HG03280 (cell line): ENCODE results near the gene SMYD3.
"Not testable (repeated sequence)": the region's sequence is repeated elsewhere in the genome, so short reads cannot be mapped to it uniquely, and the experiment has no call there.

ENCODE experiments used
- ATAC-seq: cut with Tn5 transposase; IDR thresholded peaks from one replicate; pipeline ENCODE4 v1.9.1; 2021; ENCODE audit warnings: mild to moderate bottlenecking, moderate library complexity; ENCODE audit not compliant: unreplicated experiment

SMYD3 gene

DNA sequence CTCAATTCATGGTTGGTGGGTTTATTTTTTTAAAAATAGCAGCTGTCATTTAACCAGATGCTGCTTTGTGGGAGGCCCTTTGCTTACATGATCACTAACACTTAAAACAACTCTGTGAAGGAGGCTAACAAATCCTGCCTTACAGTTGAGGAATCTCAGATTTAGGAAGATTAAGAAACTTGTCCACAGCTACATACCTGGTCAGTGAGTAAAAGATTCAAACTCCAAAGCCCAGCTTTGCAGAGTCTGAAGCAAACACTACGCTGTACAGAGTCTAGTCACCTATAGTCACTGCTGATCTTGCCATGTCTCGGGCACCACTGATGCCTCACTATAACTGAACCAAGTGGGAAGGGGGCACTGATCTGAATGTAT is 535.4 kb downstream of the SMYD3 start:
- no peak for ATAC-seq

DNA sequence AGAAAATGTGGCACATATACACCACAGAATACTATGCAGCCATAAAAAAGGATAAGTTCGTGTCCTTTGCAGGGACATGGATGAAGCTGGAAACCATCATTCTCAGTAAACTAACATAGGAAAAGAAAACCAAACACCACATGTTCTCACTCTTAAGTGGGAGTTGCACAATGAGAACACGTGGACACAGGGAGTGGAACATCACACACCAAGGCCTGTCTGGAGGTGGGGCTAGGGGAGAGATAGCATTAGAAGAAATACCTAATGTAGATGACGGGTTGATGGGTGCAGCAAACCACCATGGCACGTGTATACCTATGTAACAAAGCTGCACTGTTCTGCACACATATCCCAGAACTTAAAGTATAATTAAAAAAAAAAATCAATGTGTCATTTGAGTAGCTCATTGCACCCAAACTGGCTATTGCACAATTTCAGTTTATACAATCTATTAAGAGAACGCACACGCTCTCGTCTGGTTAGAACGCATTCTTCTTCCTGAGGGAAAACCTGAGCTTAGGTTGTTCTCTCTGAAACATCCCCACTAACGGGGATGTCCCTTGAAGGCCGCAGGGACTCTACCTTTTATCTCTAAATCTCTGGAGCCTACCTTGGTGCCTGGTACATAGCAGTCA is 535.9 kb downstream of the SMYD3 start:
- not testable (repeated sequence) for ATAC-seq

DNA sequence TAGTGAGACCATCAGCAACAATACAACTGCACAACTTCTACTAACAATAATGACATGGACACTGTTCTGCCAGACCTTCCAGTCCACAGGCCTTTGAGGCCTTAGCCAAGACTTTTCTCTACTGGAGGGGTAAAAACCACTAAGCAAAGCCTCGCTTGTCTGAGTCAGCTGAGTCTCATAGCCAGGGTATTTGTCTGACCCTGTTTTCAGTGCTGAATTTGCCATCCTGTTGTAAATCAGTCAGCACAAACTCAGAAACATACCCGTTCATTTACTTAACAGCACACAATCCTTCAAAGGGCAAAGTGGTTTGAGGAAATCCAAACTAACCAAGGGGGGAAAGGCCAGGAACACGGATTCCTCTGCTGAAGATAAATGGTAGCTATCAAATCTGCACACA is 537.8 kb downstream of the SMYD3 start:
- ATAC-seq = no peak

DNA sequence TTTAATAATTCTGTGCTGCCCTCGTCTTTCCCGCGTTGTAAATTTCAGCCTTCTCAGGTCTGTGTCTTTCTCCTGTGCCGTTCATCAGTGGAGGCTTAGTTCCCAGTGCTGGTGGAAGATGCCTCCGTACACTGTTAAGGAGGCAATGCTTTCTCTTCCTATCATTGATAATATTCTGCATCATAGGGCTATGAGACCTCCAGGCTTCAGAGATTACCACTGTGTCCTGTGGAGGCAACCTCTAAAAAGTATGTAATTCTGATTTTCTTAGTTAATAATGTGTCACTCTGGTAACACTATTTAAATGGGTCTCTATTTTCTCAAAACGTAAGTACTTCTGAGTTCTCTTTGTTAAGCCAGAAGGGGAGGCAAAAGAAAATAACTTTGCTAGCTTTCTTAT is 538.3 kb downstream of the SMYD3 start:
- no peak for ATAC-seq

DNA sequence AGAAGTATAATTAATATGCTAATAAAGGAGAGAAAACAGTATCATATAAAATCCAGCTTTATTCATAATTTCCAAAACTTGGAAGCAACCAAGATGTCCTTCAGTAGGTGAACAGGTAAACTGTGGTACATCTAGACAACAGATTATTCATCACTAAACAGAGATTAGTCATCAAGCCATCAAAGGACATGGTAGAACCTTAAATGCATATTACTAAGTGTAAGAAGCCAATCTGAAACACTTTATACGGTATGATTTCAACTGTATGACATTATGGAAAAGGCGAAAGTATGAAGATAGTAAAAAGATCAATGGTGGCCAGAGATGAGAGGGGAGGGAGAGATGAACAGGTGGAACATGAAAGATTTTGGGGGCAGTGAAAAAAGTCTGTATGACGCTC is 541.7 kb downstream of the SMYD3 start:
- no peak for ATAC-seq

DNA sequence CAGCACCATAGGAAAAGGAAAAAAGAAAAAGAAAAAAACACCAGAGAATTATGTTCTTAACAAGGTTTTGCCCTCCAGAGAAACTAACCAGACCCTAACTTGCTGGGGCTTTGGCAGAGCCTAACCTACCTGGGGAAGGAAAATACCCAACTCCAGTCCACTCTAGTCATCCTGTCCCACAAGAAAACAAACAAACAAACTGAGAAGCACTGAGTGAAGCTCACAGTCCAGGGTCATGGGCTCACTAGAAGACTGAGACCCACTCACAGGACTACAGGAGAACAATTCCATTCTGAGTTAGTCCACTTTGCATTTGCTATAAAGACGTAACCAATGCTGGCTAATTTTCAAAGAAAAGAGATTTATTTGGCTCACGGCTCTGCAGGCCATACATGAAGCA is 543.4 kb downstream of the SMYD3 start:
- ATAC-seq = no peak

DNA sequence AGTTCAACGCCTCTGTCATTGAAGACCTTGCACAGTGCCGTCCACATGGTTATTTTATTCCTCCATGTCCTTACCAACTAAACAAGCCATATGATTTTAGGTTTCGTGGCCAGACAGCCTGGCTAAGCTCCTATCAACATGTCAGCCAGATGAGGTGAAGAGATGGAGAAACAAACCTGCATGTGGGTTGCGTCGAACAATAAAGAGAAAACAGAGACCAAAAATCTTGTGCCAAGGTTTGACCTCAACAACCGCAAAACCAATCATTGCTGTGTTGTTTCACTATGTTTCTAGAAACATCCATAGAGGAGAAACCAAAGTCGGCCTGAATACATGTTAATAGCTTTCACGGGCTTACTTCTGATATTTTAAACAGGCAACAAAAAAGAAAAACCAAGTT is 544.6 kb downstream of the SMYD3 start:
- ATAC-seq = no peak

DNA sequence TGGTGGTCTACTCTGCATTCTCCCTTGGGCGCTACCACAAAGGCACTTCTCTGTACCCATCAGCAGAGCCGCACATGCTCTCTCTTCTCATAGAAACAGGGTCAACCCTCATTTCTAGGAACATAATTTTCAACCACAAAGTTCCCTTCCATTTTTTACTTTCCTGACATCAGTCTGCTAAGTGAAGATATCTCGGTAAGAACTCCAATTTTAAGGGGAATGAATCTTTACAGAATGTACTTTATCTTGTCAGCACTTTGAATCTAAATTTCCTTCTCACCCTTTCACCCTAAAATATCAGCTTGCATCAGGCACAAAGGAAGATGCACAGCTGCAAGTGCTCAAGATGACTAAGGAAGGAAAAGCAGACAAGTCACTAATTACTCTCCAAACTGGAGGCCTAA is 545.9 kb downstream of the SMYD3 start:
- ATAC-seq = no peak

DNA sequence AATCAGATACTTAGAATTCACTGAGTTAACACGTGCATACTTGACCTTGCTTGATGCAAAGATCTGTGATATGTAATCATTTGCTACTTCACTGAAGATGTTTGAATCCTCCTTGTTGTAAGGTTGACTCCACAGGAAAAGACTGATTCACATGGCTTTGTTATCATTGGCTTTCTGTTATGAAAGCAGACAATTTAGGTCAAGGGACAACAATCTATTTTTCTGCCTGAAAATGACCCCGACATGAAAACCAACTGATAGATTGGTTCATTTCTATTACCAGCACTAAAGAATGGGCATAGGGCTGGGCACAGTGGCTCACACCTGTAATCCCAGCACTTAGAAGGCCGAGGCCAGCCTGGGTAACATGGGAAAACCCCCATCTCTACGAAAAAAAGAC is 546.9 kb downstream of the SMYD3 start:
- ATAC-seq = no peak

DNA sequence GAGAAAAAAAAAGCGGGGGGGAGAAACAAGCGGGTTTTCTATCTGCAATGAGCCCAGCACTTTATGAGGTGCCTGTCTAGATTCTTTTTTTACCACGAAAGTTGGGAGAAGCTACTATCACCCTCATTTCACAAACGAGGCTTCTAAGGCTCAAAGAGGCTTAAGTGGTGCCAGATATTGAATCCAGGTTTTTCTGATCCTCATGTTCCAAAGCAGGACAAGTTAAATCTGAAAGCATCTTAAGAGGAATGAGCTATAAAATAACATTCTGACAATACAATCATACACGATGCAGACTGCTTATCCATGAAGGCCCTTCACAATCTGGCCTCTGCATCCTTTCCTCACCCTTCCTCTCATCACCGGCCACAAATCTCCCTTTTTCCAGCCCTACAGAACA is 549.1 kb downstream of the SMYD3 start:
- ATAC-seq = no peak

DNA sequence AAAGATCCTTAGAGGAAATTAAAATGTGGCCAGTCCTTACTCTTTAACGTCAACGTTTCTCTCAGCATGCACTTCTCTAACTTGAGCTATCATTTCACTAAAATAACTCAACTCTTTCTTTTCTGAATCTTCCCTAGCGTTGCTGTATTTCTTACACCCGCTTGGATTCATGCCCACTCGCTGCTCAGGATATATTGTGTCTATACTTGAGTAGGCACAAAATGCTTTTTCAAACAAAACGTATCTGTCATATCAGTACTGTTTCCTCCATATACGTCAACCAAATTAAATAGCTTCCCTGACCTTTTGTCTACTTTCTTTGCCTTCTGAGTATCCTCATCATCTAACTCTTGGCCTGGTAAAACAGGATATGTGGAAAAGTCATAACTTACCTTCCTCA is 549.7 kb downstream of the SMYD3 start:
- no peak for ATAC-seq

DNA sequence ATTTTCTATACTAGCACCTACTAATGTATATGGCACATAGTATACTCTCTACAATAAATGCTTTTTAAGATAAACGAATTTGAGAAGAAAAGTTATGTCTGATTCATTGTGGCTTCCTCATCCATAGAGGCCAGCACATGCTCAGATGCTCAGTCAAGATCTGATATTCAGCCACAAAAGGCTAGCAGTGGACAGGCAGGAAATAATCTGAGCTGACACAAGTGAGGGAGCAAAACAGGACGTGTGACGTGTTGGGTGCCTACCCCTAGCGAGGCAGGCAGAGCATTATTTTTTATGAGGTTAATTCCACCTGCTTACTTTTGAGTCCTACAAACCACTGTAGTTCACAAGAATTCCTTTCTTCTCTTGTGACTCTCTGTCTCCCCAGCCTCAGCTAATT is 550.9 kb downstream of the SMYD3 start:
- ATAC-seq = no peak

DNA sequence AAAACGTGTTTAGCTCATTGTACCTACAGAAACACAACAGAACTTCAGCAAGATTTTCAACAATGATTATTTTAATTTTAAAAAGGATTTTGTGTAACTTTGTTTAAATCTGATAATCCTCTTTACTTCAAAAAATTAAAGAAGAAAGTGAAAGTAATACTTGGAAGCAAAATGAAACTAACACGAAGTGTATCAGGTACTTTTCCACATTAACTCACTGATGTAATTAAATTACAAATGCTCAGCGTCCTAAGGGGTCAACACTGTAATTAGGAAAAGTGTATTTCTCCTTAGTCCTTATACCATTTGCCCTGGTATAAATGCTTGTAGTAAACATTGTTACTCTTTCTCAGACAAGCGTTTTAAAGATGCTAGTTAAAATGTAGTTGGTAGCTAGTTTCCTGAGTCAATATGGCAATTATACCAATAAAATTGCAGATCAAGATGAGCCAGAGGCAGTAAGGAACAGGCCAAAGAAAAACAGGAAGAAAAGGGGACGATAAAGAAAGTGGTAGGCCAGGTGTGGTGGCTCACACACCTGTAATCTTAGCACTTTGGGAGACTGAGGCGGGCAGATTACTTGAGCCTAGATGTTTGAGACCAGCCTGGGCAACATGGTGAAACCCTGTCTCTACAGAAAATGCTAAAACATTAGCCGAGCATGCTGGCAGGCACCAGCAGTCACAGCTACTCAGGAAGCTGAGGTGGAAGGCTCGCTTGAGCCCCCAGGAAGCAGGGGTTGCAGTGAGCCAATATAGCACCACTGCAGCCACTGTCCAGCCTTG is 553.0 kb downstream of the SMYD3 start:
- peak; percentile 51 for ATAC-seq

DNA sequence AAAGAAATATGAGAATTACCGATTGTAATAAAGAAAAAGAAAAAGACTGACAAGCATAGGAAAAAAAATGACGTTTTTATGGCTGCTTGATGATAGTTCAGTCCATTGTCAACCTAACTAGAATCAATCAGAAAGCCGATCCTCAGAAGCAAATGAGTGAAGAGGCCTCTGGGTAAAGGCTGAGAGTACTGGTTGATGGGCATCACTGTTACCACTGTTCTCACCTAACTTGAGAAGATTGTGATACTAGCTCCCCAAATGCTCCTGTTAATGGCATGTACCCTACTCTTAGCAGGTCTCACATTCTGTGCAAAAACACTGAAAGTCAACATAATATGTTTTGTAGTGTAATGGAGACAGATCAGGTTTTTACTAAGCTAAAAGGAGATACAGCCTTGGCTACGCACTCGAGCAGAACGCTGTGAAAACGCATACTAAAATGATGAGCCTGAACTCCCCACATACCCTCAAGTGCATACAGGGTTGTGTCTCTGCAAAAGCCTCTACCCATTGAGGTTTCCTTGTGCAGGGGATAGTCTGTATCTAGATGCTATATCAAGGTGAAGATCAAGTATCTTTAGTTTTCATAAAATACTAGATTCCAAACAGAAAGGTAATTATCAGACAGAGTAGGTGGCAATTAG is 554.6 kb downstream of the SMYD3 start:
- ATAC-seq = no peak

DNA sequence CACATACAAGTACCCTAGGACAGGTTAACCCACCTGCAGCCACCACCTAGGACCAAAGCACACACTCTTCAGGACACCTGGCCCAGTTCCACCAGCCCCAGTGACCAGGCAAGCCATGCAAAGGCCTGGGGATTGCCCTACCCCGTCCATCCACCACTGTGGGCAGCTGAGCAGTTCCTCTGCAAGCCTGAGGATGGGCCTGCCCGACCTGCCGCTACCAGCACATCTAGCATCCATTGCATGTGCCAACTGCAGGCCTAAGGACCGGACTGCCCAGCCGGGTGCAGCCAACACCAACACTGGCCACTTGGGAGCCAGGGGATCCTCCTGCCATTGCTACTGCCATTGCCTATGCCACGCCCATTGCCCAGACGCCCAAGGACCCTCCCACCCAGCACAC is 558.3 kb downstream of the SMYD3 start:
- no peak for ATAC-seq

DNA sequence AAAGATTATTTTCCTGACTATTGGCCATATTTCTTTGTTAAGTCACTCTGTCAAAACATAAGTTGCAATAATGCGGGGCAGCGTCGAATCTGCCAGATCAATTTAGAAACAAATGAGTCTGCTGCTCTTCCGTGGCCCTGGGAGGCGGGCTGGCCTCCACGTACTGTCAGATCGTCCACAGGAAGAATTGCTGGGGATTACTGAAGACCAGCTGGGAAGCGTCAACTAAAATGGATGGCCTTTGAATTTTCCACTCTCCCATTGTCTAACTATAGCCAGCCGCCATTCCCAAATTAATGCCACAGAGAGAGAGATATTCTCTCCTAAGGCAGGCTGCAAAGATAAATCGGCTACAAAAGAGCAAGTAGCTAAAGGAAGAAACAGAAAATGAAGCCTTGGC is 560.2 kb downstream of the SMYD3 start:
- no peak for ATAC-seq

DNA sequence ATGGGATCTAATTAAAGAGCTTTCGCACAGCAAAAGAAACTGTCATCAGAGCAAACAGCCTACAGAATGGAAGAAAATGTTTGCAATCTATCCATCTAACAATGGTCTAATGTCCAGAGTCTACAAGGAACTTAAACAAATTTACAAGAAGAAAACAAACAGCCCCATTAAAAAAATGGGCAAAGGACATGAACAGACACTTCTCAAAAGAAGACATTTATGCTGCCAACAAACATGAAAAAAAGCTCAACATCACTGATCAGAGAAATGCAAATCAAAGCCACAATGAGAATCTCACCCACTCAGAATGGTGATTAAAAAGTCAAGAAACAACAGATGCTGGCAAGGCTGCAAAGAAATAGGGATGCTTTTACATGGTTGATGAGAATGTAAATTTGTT is 561.9 kb downstream of the SMYD3 start:
- ATAC-seq = not testable (repeated sequence)

DNA sequence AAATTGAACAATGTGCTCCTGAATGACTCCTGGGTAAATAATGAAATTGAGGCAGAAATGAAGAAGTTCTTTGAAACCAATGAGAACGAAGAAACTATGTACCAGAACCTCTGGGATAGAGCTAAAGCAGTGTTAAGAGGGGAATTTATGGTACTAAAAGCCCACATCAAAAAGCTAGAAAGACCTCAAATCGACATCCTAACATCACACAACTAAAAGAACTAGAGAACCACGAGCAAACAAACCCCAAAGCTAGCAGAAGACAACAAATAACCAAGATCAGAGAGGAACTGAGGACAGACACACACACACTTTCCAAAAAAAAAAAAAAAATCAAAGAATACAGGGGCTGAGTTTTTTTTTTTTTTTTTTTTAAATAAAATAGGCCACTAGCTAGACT is 564.2 kb downstream of the SMYD3 start:
- ATAC-seq = no peak

DNA sequence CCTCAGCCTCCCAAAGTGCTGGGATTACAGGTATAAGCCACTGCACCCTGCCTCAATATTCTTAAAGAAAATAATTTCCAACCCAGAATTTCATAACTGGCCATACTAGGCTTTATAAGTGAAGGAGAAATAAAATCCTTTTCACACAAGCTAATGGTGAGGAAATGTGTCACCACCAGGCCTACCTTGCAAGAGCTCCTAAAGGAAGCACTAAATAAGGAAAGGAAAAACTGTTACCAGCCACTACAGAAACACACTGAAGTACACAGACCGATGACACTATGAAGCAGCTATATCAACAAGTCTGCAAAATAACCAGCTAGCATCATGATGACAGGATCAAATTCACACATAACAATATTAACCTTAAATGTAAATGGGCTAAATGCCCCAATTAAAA is 565.3 kb downstream of the SMYD3 start:
- ATAC-seq = not testable (repeated sequence)

DNA sequence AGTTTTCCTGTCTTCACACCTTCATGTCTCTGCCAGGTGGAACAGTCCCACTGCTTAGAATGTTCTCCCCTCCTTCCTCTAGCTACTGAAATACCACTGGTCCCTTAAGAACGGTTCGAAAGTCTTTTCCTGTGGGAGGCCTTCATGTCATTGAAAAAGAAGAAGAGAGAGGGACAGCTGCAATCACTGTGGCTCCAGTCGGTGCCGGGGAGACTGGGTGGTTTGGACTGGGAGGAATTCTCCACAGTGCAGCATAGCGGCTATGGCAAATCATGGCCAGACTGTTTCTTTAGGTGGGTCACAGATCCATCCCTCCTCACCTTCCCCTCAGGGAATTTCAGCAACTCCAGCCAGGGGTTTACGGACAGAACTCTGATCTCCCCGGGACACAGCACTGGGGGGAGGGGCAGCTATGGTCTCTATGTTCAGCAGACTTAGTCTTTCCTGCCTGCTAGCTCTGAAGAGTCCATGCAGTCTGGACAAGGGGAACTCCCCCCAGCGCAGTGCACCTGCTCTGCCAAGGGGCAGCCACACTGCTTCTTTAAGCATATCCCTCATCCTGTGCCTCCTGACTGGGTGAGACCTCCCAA is 567.2 kb downstream of the SMYD3 start:
- no peak for ATAC-seq

DNA sequence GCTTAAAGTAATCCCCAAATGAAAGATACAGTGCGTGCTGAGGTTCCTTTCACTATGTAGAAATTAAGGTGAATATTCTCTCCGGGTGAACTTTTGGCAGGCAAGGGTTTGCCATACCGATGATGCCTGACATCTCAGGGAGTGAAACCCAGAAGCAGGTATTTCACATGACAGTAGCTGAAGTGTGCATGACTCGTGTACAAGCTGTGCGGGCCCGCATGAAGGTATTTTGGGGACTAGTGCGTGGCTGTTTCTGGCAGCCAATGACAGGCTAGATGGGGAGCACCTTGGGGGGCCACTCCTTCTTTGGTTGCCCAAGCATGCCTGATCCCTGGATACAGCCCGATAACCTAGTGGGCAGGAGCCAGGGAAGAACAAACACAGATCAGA is 569.0 kb downstream of the SMYD3 start:
- ATAC-seq = no peak
